ENCODE data around the gene LY6G5C. TPM values are rescaled to one million over a fixed set of nuclear protein-coding genes. Genes with fewer than 3 reads are reported as not detected.

LY6G5C gene
- total and polyA plus RNA-seq, 2 donors (not counting 1 experiment from before 2014, with no cell fraction given) = 0.83 to 2.0 TPM

GRCh38 chr6:31642798-31643570, 37.9 kb downstream of the LY6G5C start:
- no peaks in the 10 kb centered on the region for H3K9me3 ChIP-seq (ENCODE audit: control insufficient read depth, insufficient read depth, low read depth, low read length)
- no peak overlapping the region for H3K9ac ChIP-seq (ENCODE audit: insufficient read depth, low read length)
- no peaks in the 10 kb centered on the region for H3K4me1 ChIP-seq (ENCODE audit: control insufficient read depth, extremely low read depth, insufficient read depth, low read length)
- no peak overlapping the region for H3K27ac ChIP-seq (ENCODE audit: insufficient read depth, low read length)
- TF ChIP-seq EZH2 (IDR thresholded peaks at IDR 0.05; ENCODE audit: low read length, missing control alignments) (no peak), CTCF (conservative IDR thresholded peaks at IDR 0.05 in 1 of 2, IDR thresholded peaks at IDR 0.05 in 1 of 2; ENCODE audit: low read depth in 1 of 2, low read length in 2 of 2) (no peak)
- no peaks in the 10 kb centered on the region for H3K79me2 ChIP-seq (ENCODE audit: control insufficient read depth, insufficient read depth, low read length)
- no peaks in the 10 kb centered on the region for H3K27me3 ChIP-seq (ENCODE audit: control insufficient read depth, insufficient read depth, low read length)
- H4K20me1 ChIP-seq (ENCODE audit: control insufficient read depth, extremely low read depth, insufficient read depth, low read length) = no peaks in the 10 kb centered on the region
- no peak overlapping the region for H3K4me2 ChIP-seq (ENCODE audit: extremely low read depth, insufficient read depth, low read length)
- H3K4me3 ChIP-seq (replicated peaks in 1 of 4; ENCODE audit: control extremely low read depth in 1 of 4, insufficient read depth in 1 of 4, low read depth in 3 of 4, low read length in 4 of 4) = no peak overlapping the region
- no peak for DNase-seq (ENCODE audit: low read depth in 2 of 2)
- H3K36me3 ChIP-seq (ENCODE audit: control insufficient read depth, insufficient read depth, low read length) = peaks cover 30% of the 10 kb centered on the region
- H2AFZ ChIP-seq (ENCODE audit: low read length) = no peak overlapping the region

DNA sequence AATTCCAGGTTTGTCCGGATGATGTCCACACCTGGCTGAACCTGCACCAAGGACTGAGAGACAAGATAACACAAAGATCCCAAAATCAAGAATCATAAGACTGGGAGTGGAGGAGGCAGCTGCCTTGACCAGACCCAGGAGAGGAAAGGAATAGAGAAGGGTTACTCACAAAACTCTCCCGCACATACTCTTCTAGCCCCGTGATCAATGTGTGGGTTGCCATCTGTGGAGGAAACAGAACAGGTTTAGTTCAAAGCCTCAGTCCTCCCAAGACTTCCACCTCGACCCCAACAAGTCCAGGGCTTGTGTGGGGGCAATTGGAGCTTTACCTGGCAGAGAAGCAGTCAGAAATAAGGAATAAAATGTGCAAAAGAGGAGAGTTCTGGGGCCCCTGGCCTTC, 39.5 kb downstream of the LY6G5C start:
- no peak for DNase-seq (ENCODE audit: low read depth in 2 of 2)
- H2AFZ ChIP-seq (ENCODE audit: low read length) = no peak overlapping the region
- TF ChIP-seq CTCF (conservative IDR thresholded peaks at IDR 0.05 in 1 of 2, IDR thresholded peaks at IDR 0.05 in 1 of 2; ENCODE audit: low read depth in 1 of 2, low read length in 2 of 2) (no peak), EZH2 (IDR thresholded peaks at IDR 0.05; ENCODE audit: low read length, missing control alignments) (no peak)
- H3K79me2 ChIP-seq (ENCODE audit: control insufficient read depth, insufficient read depth, low read length) = no peaks in the 10 kb centered on the region
- H3K4me1 ChIP-seq (ENCODE audit: control insufficient read depth, extremely low read depth, insufficient read depth, low read length) = no peaks in the 10 kb centered on the region
- no peaks in the 10 kb centered on the region for H4K20me1 ChIP-seq (ENCODE audit: control insufficient read depth, extremely low read depth, insufficient read depth, low read length)
- H3K9ac ChIP-seq (ENCODE audit: insufficient read depth, low read length) = no peak overlapping the region
- no peak overlapping the region for H3K4me3 ChIP-seq (replicated peaks in 1 of 4; ENCODE audit: control extremely low read depth in 1 of 4, insufficient read depth in 1 of 4, low read depth in 3 of 4, low read length in 4 of 4)
- H3K27me3 ChIP-seq (ENCODE audit: control insufficient read depth, insufficient read depth, low read length) = no peaks in the 10 kb centered on the region
- peaks cover 36% of the 10 kb centered on the region for H3K36me3 ChIP-seq (ENCODE audit: control insufficient read depth, insufficient read depth, low read length)
- no peak overlapping the region for H3K27ac ChIP-seq (ENCODE audit: insufficient read depth, low read length)
- H3K4me2 ChIP-seq (ENCODE audit: extremely low read depth, insufficient read depth, low read length) = no peak overlapping the region
- no peaks in the 10 kb centered on the region for H3K9me3 ChIP-seq (ENCODE audit: control insufficient read depth, insufficient read depth, low read depth, low read length)

GRCh38 chr6:31640612-31641011, 40.3 kb downstream of the LY6G5C start:
- TF ChIP-seq EZH2 (IDR thresholded peaks at IDR 0.05; ENCODE audit: low read length, missing control alignments) (no peak), CTCF (conservative IDR thresholded peaks at IDR 0.05 in 1 of 2, IDR thresholded peaks at IDR 0.05 in 1 of 2; ENCODE audit: low read depth in 1 of 2, low read length in 2 of 2) (no peak)

More at GRCh38 chr6:31640612-31641011, 40.3 kb downstream of the LY6G5C start:
- Histone ChIP-seq H2AFZ (ENCODE audit: low read length) (no peak overlapping the region), H3K27ac (ENCODE audit: insufficient read depth, low read length) (no peak overlapping the region), H3K27me3 (ENCODE audit: control insufficient read depth, insufficient read depth, low read length) (no peaks in the 10 kb centered on the region), H3K9me3 (ENCODE audit: control insufficient read depth, insufficient read depth, low read depth, low read length) (no peaks in the 10 kb centered on the region), H3K4me2 (ENCODE audit: extremely low read depth, insufficient read depth, low read length) (no peak overlapping the region), H3K79me2 (ENCODE audit: control insufficient read depth, insufficient read depth, low read length) (no peaks in the 10 kb centered on the region), H4K20me1 (ENCODE audit: control insufficient read depth, extremely low read depth, insufficient read depth, low read length) (no peaks in the 10 kb centered on the region), H3K4me3 (replicated peaks in 1 of 4; ENCODE audit: control extremely low read depth in 1 of 4, insufficient read depth in 1 of 4, low read depth in 3 of 4, low read length in 4 of 4) (no peak overlapping the region), H3K36me3 (ENCODE audit: control insufficient read depth, insufficient read depth, low read length) (peaks cover 39% of the 10 kb centered on the region), H3K4me1 (ENCODE audit: control insufficient read depth, extremely low read depth, insufficient read depth, low read length) (no peaks in the 10 kb centered on the region), H3K9ac (ENCODE audit: insufficient read depth, low read length) (no peak overlapping the region)
- no peak for DNase-seq (ENCODE audit: low read depth in 2 of 2)
